DND-41 (cell line): ENCODE results near the gene LCNL1.
"Not testable (repeated sequence)": the region's sequence is repeated elsewhere in the genome, so short reads cannot be mapped to it uniquely, and the experiment has no call there.

Source experiments
- ATAC-seq: fragments of 200-7000 bp; cut with Tn5 transposase; 3 replicates; pipeline ENCODE4 v1.9.1; 2021; ENCODE audit warnings: low read depth; ENCODE audit not compliant: insufficient read depth
- DNase-seq: peaks from one replicate; pipeline ENCODE4 v3.0.0-alpha.2; 2020
- H2AFZ ChIP-seq: 2 replicates; pipeline ENCODE4 v1.6.0; 2012; ENCODE audit warnings: low read depth, low read length
- H3K27ac ChIP-seq: 2 replicates; pipeline ENCODE4 v1.5.1; 2012; ENCODE audit warnings: low read length, inconsistent platforms
- H3K27me3 ChIP-seq: fragments of 200-600 bp; sonication (generic); 2 replicates; pipeline ENCODE4 v1.6.0; 2012; ENCODE audit warnings: low read length, mild to moderate bottlenecking, inconsistent platforms; ENCODE audit not compliant: insufficient read depth, poor library complexity
- H3K36me3 ChIP-seq: 2 replicates; pipeline ENCODE4 v1.5.1; 2012; ENCODE audit warnings: low read length, inconsistent platforms; ENCODE audit not compliant: insufficient read depth
- H3K4me1 ChIP-seq: 2 replicates; pipeline ENCODE4 v1.5.1; 2012; ENCODE audit warnings: mild to moderate bottlenecking, low read length; ENCODE audit not compliant: insufficient read depth
- H3K4me2 ChIP-seq: 2 replicates; pipeline ENCODE4 v1.6.0; 2012; ENCODE audit warnings: mild to moderate bottlenecking, moderate library complexity, low read length, inconsistent platforms; ENCODE audit not compliant: insufficient read depth
- H3K4me3 ChIP-seq, 2 experiments: fragments of 200-600 bp in 1 of 2; shearing (Covaris generic) in 1 of 2; 2 replicates each; pipeline ENCODE4 v1.5.1; 2012 to 2016; ENCODE audit warnings: inconsistent platforms in 2 of 2, low read length in 2 of 2, mild to moderate bottlenecking in 2 of 2, low read depth in 1 of 2, moderate library complexity in 1 of 2
- H3K79me2 ChIP-seq: 2 replicates; pipeline ENCODE4 v1.6.0; 2012; ENCODE audit warnings: low read length, inconsistent platforms; ENCODE audit not compliant: insufficient read depth
- H3K9ac ChIP-seq: 2 replicates; pipeline ENCODE4 v1.6.0; 2012; ENCODE audit warnings: low read depth, mild to moderate bottlenecking, inconsistent platforms, low read length, moderate library complexity
- H3K9me3 ChIP-seq: 2 replicates; pipeline ENCODE4 v1.5.1; 2012; ENCODE audit warnings: low read length, moderate library complexity, mild to moderate bottlenecking, inconsistent platforms; ENCODE audit not compliant: insufficient read depth, severe bottlenecking
- H4K20me1 ChIP-seq: 2 replicates; pipeline ENCODE4 v1.6.0; 2012; ENCODE audit warnings: low read length; ENCODE audit not compliant: insufficient read depth
- CTCF ChIP-seq: IDR thresholded peaks from 2 replicates; pipeline ENCODE4 v1.5.1; 2012; ENCODE audit warnings: borderline replicate concordance, low read length, moderate library complexity, mild to moderate bottlenecking; ENCODE audit not compliant: poor library complexity, severe bottlenecking; ENCODE audit errors: extremely low read depth
- EZH2 ChIP-seq: IDR thresholded peaks from 3 replicates; pipeline ENCODE4 v1.6.1; 2012; ENCODE audit warnings: borderline replicate concordance, low read depth, mild to moderate bottlenecking, moderate library complexity, low read length, inconsistent platforms; ENCODE audit not compliant: severe bottlenecking

LCNL1 gene

GRCh38 chr9:137000177-137000930 lies 17.6 kb downstream of the LCNL1 start:
- Histone ChIP-seq H3K4me1 (peaks cover 5% of the 10 kb centered on the region; the same call in 1 of the 2 replicates), H4K20me1 (peaks cover 6% of the 10 kb centered on the region), H3K4me2 (no peak overlapping the region), H2AFZ (no peak overlapping the region), H3K27ac (no peak overlapping the region), H3K9me3 (no peaks in the 10 kb centered on the region), H3K9ac (no peak overlapping the region), H3K36me3 (no peaks in the 10 kb centered on the region), H3K27me3 (no peaks in the 10 kb centered on the region), H3K79me2 (no peaks in the 10 kb centered on the region), H3K4me3 (no peak overlapping the region)
- DNase-seq (no peak), ATAC-seq (no peak)
- no peak for TF ChIP-seq CTCF
- no peak for TF ChIP-seq EZH2

- Histone ChIP-seq H2AFZ (no peak overlapping the region), H3K36me3 (no peaks in the 10 kb centered on the region), H3K9me3 (no peaks in the 10 kb centered on the region), H4K20me1 (no peaks in the 10 kb centered on the region), H3K4me2 (no peak overlapping the region), H3K79me2 (no peaks in the 10 kb centered on the region), H3K4me3 (no peak overlapping the region), H3K9ac (no peak overlapping the region), H3K27me3 (no peaks in the 10 kb centered on the region), H3K27ac (no peak overlapping the region), H3K4me1 (no peaks in the 10 kb centered on the region)
- DNase-seq = no peak
- ATAC-seq = no peak
- TF ChIP-seq CTCF = no peak
- no peak for TF ChIP-seq EZH2
Observed at GRCh38 chr9:137001857-137002645, 19.3 kb downstream of the LCNL1 start.

- Histone ChIP-seq H3K27ac (no peak overlapping the region), H2AFZ (no peak overlapping the region), H3K4me2 (no peak overlapping the region), H3K79me2 (no peaks in the 10 kb centered on the region), H3K4me1 (no peaks in the 10 kb centered on the region), H3K9ac (no peak overlapping the region), H3K9me3 (no peaks in the 10 kb centered on the region), H3K27me3 (no peaks in the 10 kb centered on the region), H4K20me1 (no peaks in the 10 kb centered on the region), H3K36me3 (no peaks in the 10 kb centered on the region), H3K4me3 (no peak overlapping the region)
- no peak for ATAC-seq
- no peak for TF ChIP-seq CTCF
- TF ChIP-seq EZH2 = no peak
- DNase-seq = no peak
Observed at GRCh38 chr9:137002646-137003041, 19.9 kb downstream of the LCNL1 start.

DNA sequence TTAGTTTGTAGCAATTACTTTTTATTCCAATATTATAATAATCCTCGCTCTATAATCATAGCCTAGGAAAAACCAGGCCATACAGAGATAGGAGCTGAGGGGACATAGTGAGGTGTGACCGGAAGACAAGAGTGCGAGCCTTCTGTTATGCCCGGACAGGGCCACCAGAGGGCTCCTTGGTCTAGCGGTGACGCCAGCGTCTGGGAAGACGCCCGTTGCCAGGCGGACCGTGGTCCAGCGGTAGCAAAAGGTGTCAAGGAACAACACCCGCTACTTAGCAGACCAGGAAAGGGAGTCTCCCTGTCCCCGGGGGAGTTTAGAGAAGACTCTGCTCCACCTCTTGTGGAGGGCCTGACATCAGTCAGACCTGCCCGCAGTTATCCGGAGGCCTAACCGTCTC lies 21.5 kb downstream of the LCNL1 start:
- H3K4me3 ChIP-seq, H4K20me1 ChIP-seq, DNase-seq, H3K27ac ChIP-seq, H3K4me1 ChIP-seq, H3K9ac ChIP-seq, H3K36me3 ChIP-seq, H3K4me2 ChIP-seq, H3K9me3 ChIP-seq, H3K27me3 ChIP-seq, H3K79me2 ChIP-seq, H2AFZ ChIP-seq, ATAC-seq: not testable (repeated sequence)
